Keratinocyte (primary cell): ENCODE results near the gene NTF4. TPM values are rescaled to one million over a fixed set of nuclear protein-coding genes. Genes with fewer than 3 reads are reported as not detected.

ENCODE experiments used
- DNase-seq: peaks from one replicate; pipeline ENCODE4 v3.0.0-alpha.2; 2011; ENCODE audit warnings: low read depth, missing footprints, low spot score
- FAIRE-seq: peaks from 2 replicates; lab custom pipeline; 2011; peaks lifted over from hg19 to GRCh38; lab: Jason Lieb, UNC
- H2AFZ ChIP-seq: 2 replicates; pipeline ENCODE4 v1.6.0; 2012; ENCODE audit warnings: low read length, control low read depth, inconsistent platforms; ENCODE audit not compliant: control insufficient read depth
- H3K27ac ChIP-seq: 2 replicates; pipeline ENCODE4 v1.5.1; 2011; ENCODE audit warnings: low read length; ENCODE audit not compliant: control insufficient read depth, insufficient read depth
- H3K27me3 ChIP-seq: 3 replicates; pipeline ENCODE4 v1.6.0; 2011; ENCODE audit warnings: low read length; ENCODE audit not compliant: control insufficient read depth, insufficient read depth; ENCODE audit errors: extremely low read depth
- H3K36me3 ChIP-seq, 2 experiments: 2 replicates in 1 of 2; 3 replicates in 1 of 2; pipeline ENCODE4 v1.5.1; 2011; ENCODE audit warnings: low read length in 2 of 2, mild to moderate bottlenecking in 1 of 2; ENCODE audit not compliant: control insufficient read depth in 2 of 2, insufficient read depth in 2 of 2; ENCODE audit errors: extremely low read depth in 1 of 2
- H3K4me1 ChIP-seq: 3 replicates; pipeline ENCODE4 v1.5.1; 2011; ENCODE audit warnings: low read length; ENCODE audit not compliant: control insufficient read depth, insufficient read depth; ENCODE audit errors: extremely low read depth
- H3K4me2 ChIP-seq: 3 replicates; pipeline ENCODE4 v1.6.0; 2011; ENCODE audit warnings: low read depth, low read length; ENCODE audit not compliant: control insufficient read depth, insufficient read depth; ENCODE audit errors: extremely low read depth
- H3K4me3 ChIP-seq, 3 experiments: fragments of 200-600 bp in 1 of 3; sonication (generic) in 1 of 3; 2 replicates in 2 of 3; 3 replicates in 1 of 3; pipeline ENCODE4 v1.5.1; 2011 to 2016; ENCODE audit warnings: low read length in 3 of 3, mild to moderate bottlenecking in 3 of 3, control low read depth in 2 of 3, inconsistent platforms in 1 of 3, low read depth in 1 of 3, mixed read lengths in 1 of 3, mixed run types in 1 of 3, moderate library complexity in 1 of 3; ENCODE audit not compliant: control insufficient read depth in 2 of 3, insufficient read depth in 2 of 3; ENCODE audit errors: extremely low read depth in 1 of 3
- H3K79me2 ChIP-seq: 2 replicates; pipeline ENCODE4 v1.6.0; 2012; ENCODE audit warnings: low read length; ENCODE audit not compliant: control insufficient read depth, insufficient read depth
- H3K9ac ChIP-seq: 3 replicates; pipeline ENCODE4 v1.6.0; 2011; ENCODE audit warnings: low read length; ENCODE audit not compliant: control insufficient read depth, insufficient read depth; ENCODE audit errors: extremely low read depth
- H3K9me1 ChIP-seq: 3 replicates; pipeline ENCODE4 v1.6.0; 2011; ENCODE audit warnings: low read length; ENCODE audit not compliant: control insufficient read depth, insufficient read depth; ENCODE audit errors: extremely low read depth
- H3K9me3 ChIP-seq: 2 replicates; pipeline ENCODE4 v1.5.1; 2012; ENCODE audit warnings: low read depth, low read length; ENCODE audit not compliant: control insufficient read depth
- H4K20me1 ChIP-seq: 3 replicates; pipeline ENCODE4 v1.6.0; 2011; ENCODE audit warnings: low read length; ENCODE audit not compliant: control insufficient read depth, insufficient read depth; ENCODE audit errors: extremely low read depth
- CTCF ChIP-seq, 3 experiments: IDR thresholded peaks in 1 of 3; conservative IDR thresholded peaks in 1 of 3; optimal IDR thresholded peaks in 1 of 3; 2 replicates in 2 of 3; 3 replicates in 1 of 3; pipeline versions ENCODE3 to v1.5.1; 2011; ENCODE audit warnings: low read length in 3 of 3, mild to moderate bottlenecking in 3 of 3, moderate library complexity in 2 of 3, control low read depth in 1 of 3, inconsistent platforms in 1 of 3; ENCODE audit not compliant: insufficient read depth in 2 of 3; ENCODE audit errors: extremely low read depth in 1 of 3
- EZH2 ChIP-seq: IDR thresholded peaks from one replicate; pipeline ENCODE4 v1.6.1; 2012; ENCODE audit warnings: inconsistent platforms, mild to moderate bottlenecking, low read length, moderate library complexity
- dilution Hi-C: fragments of 300-500 bp; cut with MboI; formaldehyde crosslinking; loops from one replicate; pipeline ENCODE4 v1.7.0; 2020; ENCODE audit warnings: low sequenced_read_pairs; ENCODE audit not compliant: extremely low pct_ligation_motif_present
- polyA plus RNA-seq, 5 experiments: library from polyadenylated mRNA; depleted of rRNA in 3 of 5; stranded (reverse) in 3 of 5; stranded (forward) in 1 of 5; unstranded in 1 of 5; fragments of >200 nt; gene quantifications; 1 replicate in 1 of 5; 2 replicates in 3 of 5; 3 replicates in 1 of 5; pipeline versions ENCODE4 v1.2.1 to v1.2.3, GENCODE V29; 2011 to 2012; ENCODE audit warnings: missing spikeins in 2 of 5, low read depth in 1 of 5, low replicate concordance in 1 of 5
- small RNA-seq, 3 experiments: library from RNA; depleted of rRNA; stranded (forward); fragments of <200 nt; gene quantifications; one replicate each; pipeline ENCODE3, GENCODE V24; 2012; ENCODE audit warnings: low read depth in 3 of 3, low replicate concordance in 1 of 3; ENCODE audit not compliant: insufficient read length in 3 of 3

NTF4 gene
- polyA plus RNA-seq, 1 donor (not counting 4 experiments of a cell fraction or from before 2014, with no cell fraction given) = 8.3 TPM

DNA sequence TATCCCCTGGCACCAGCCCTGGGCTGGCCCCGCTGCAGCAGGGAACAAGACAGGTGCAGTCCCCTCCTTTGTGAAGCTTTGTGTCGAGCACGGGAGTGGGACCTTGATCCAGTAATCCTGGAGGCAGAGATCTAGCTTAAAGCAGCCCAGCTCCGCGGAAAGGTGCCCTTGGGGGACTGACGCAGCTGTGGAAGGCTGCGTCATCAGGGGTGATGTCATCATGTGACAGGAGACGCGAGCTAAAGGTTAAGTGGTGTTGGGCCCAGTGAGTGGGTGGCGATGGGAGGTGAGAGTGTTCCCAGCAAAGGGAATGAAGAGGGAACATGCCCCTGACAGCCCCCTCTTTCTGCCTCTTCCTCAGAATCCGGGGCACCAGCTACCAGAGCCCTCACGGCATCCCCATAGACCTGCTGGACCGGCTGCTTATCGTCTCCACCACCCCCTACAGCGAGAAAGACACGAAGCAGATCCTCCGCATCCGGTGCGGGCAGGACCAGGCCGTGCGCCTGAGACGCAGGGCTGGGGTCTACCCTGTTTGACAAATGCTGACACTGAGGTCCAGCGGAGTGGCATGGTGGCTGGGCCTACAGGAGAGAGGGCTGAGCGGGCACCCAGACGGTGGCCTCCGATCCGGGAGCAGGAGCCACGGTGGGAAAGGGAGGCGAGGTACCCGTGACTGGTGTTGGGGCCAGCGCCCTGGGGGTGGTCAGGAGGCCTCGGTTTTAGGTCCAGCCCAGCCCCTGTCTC lies 50.3 kb downstream of the NTF4 start:
- FAIRE-seq = no peak
- no peaks in the 10 kb centered on the region for H3K79me2 ChIP-seq
- H3K4me1 ChIP-seq = peaks cover 18% of the 10 kb centered on the region
- no peaks in the 10 kb centered on the region for H4K20me1 ChIP-seq
- H3K4me2 ChIP-seq = no peak overlapping the region
- no peaks in the 10 kb centered on the region for H3K27me3 ChIP-seq
- H3K4me3 ChIP-seq = no peak overlapping the region
- no peak overlapping the region for H2AFZ ChIP-seq
- H3K27ac ChIP-seq = no peak overlapping the region
- H3K36me3 ChIP-seq = peaks cover 15 to 28% of the 10 kb centered on the region in 2 experiments
- dilution Hi-C loops = no loop called here
- no peaks in the 10 kb centered on the region for H3K9me1 ChIP-seq
- DNase-seq = no peak
- no peaks in the 10 kb centered on the region for H3K9me3 ChIP-seq
- H3K9ac ChIP-seq = no peak overlapping the region
- TF ChIP-seq CTCF (optimal IDR thresholded peaks at IDR 0.05 in 1 of 3, IDR thresholded peaks at IDR 0.05 in 1 of 3, conservative IDR thresholded peaks at IDR 0.05 in 1 of 3; ENCODE audit: extremely low read depth in 1 of 3, insufficient read depth in 2 of 3, low read length in 3 of 3) (no peak), EZH2 (no peak)

- Histone ChIP-seq H3K4me3 (no peak overlapping the region), H4K20me1 (no peaks in the 10 kb centered on the region), H3K9me3 (no peaks in the 10 kb centered on the region), H3K27ac (no peak overlapping the region), H3K36me3 (peaks cover 23 to 35% of the 10 kb centered on the region in 2 experiments), H3K9ac (no peak overlapping the region), H3K4me1 (no peaks in the 10 kb centered on the region), H3K79me2 (no peaks in the 10 kb centered on the region), H2AFZ (no peak overlapping the region), H3K27me3 (no peaks in the 10 kb centered on the region), H3K4me2 (no peak overlapping the region), H3K9me1 (no peaks in the 10 kb centered on the region)
- dilution Hi-C loops = no loop called here
- TF ChIP-seq CTCF (optimal IDR thresholded peaks at IDR 0.05 in 1 of 3, IDR thresholded peaks at IDR 0.05 in 1 of 3, conservative IDR thresholded peaks at IDR 0.05 in 1 of 3; ENCODE audit: extremely low read depth in 1 of 3, insufficient read depth in 2 of 3, low read length in 3 of 3) (no peak), EZH2 (no peak)
- FAIRE-seq (no peak), DNase-seq (no peak)
These were observed 53.4 kb downstream of the NTF4 start for GRCh38 chr19:49011194-49011593.

Small RNA genes lying within 50 kb of the gene (small RNA-seq; reads per million reads assigned to genes)
- gene RN7SL708P = 0 reads per million in 3 experiments

Other genes with a start within 250 kb of the NTF4 start
- gene HSD17B14, start 228.3 kb downstream of the NTF4 start, polyA plus RNA-seq = 0.92 to 1.2 TPM (median 1.0 TPM) in 3 replicates
- 1.2 to 2.2 TPM (median 1.8 TPM) in 3 replicates for gene PLEKHA4, start 196.2 kb downstream of the NTF4 start, polyA plus RNA-seq
- 23.6 to 36.6 TPM (median 32.5 TPM) in 3 replicates for gene PPP1R15A, start 192.4 kb downstream of the NTF4 start, polyA plus RNA-seq
- gene TULP2, start 166.1 kb downstream of the NTF4 start, polyA plus RNA-seq = not detected in 3 replicates
- gene NUCB1, start 164.5 kb downstream of the NTF4 start, polyA plus RNA-seq = 44.3 to 65.1 TPM (median 59.2 TPM) in 3 replicates
- 0.45 to 1.8 TPM (median 0.52 TPM) in 3 replicates for gene DHDH, start 131.1 kb downstream of the NTF4 start, polyA plus RNA-seq
- gene BAX, start 109.9 kb downstream of the NTF4 start, polyA plus RNA-seq = 75.3 to 139 TPM (median 113 TPM) in 3 replicates
- 805 to 2,115 TPM (median 838 TPM) in 3 replicates for gene FTL, start 99.5 kb downstream of the NTF4 start, polyA plus RNA-seq
- 46.5 to 61.9 TPM (median 58.6 TPM) in 3 replicates for gene GYS1, start 71.5 kb downstream of the NTF4 start, polyA plus RNA-seq
- 126 to 162 TPM (median 141 TPM) in 3 replicates for gene RUVBL2, start 70.9 kb downstream of the NTF4 start, polyA plus RNA-seq
- 0.33 to 0.44 TPM in 2 of 3 replicates, not detected in the other for gene LHB, start 47.7 kb downstream of the NTF4 start, polyA plus RNA-seq
- not detected in 3 replicates for gene CGB3, start 40.5 kb downstream of the NTF4 start, polyA plus RNA-seq
- gene CGB2, start 32.9 kb downstream of the NTF4 start, polyA plus RNA-seq = not detected in 3 replicates
- gene CGB1, start 27.9 kb downstream of the NTF4 start, polyA plus RNA-seq = not detected in 3 replicates
- gene CGB5, start 21.0 kb downstream of the NTF4 start, polyA plus RNA-seq = 0.20 to 0.24 TPM (median 0.21 TPM) in 3 replicates
- gene CGB8, start 15.7 kb downstream of the NTF4 start, polyA plus RNA-seq = not detected in 3 replicates
- 0.92 to 4.1 TPM (median 1.2 TPM) in 3 replicates for gene CGB7, start 7.1 kb downstream of the NTF4 start, polyA plus RNA-seq
- not detected in 3 replicates for gene KCNA7, start 7.9 kb upstream of the NTF4 start, polyA plus RNA-seq
- gene SNRNP70, start 20.6 kb upstream of the NTF4 start, polyA plus RNA-seq = 116 to 186 TPM (median 149 TPM) in 3 replicates
- gene LIN7B, start 49.6 kb upstream of the NTF4 start, polyA plus RNA-seq = 1.6 to 2.8 TPM (median 1.7 TPM) in 3 replicates
- gene C19orf73, start 54.3 kb upstream of the NTF4 start, polyA plus RNA-seq = 0.54 to 0.98 TPM (median 0.71 TPM) in 3 replicates
- gene PPFIA3, start 54.7 kb upstream of the NTF4 start, polyA plus RNA-seq = 3.0 to 3.4 TPM (median 3.1 TPM) in 3 replicates
- gene HRC, start 90.6 kb upstream of the NTF4 start, polyA plus RNA-seq = 0.03 to 0.08 TPM in 2 of 3 replicates, not detected in the other
- 16.1 to 23.3 TPM (median 16.1 TPM) in 3 replicates for gene TRPM4, start 93.0 kb upstream of the NTF4 start, polyA plus RNA-seq